ENCODE results near the gene GIPR. TPM values are rescaled to one million over a fixed set of nuclear protein-coding genes. Genes with fewer than 3 reads are reported as not detected.
A peak's percentile ranks its signal among the peaks of the same experiment; 100 is the strongest.

Gene GIPR
- total and polyA plus RNA-seq, 2 of the 13 experiments (the other 11 are each of a cell fraction or from before 2014, with no cell fraction given): 0.15 to 1.2 TPM

DNA sequence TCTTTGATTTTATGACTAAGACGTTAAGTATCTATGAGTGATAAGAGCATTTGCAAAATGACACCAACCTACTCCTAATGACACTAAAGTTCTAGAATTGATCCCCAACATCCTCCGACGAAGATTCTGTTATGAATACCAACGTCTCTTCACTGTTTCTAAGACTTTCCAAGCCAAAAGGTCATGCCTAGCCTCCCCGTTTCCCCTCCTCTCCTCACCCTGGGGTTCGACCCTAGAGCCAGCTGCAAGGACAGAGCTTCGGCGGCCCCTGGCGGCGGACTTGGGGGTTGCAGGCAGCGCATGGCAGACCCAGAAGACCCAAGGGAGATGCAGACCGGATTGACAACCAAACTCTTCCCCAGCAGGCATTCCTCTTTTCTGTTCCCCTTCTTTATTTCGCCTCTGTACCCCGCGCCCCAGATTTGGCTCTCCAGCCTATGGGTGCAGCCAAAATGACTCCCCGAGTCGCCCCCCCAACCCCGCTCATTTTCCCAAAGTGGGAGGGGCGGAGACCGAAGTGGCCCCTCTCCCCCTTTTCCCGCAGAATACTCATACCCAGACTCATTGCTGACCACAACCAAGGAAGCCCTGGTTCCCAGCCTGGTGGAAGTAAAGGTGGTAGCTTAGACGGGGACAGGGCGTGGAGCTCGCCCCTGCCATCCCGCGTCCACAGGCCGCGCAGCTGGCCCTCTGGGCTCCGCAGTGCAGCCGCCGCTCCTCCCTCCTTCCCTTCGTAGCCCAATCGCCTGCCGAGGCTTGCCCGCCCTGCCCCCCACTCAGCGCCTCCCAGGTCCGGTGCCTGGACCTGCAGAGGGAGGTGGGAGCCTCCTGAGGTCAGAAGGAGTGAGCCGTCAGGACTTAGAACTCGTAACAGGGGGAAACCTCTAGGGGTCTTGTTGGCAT lies 24.7 kb upstream of the GIPR start (continued):
- TF ChIP-seq ZHX1 (CRISPR knock-in tag; IDR thresholded peaks at IDR 0.05; ENCODE audit: low read depth) (no peak), PRPF4 (IDR thresholded peaks at IDR 0.05; ENCODE audit: low read depth, low read length, poor library complexity, severe bottlenecking) (no peak), NCOA2 (CRISPR knock-in tag; IDR thresholded peaks at IDR 0.05) (no peak), SALL2 (CRISPR knock-in tag; IDR thresholded peaks at IDR 0.05) (no peak), GABPA (IDR thresholded peaks at IDR 0.05; ENCODE audit: low read depth, low read length) (no peak), GABPA (CRISPR knock-in tag; IDR thresholded peaks at IDR 0.05; ENCODE audit: low read depth) (no peak), ZNF609 (CRISPR knock-in tag; IDR thresholded peaks at IDR 0.05; ENCODE audit: borderline replicate concordance) (no peak), ZNF646 (CRISPR knock-in tag; IDR thresholded peaks at IDR 0.05) (no peak), ZMYM2 (CRISPR knock-in tag; IDR thresholded peaks at IDR 0.05) (peak; percentile 44; the same call in 1 of the 2 replicates), FOXA3 (CRISPR knock-in tag; IDR thresholded peaks at IDR 0.05) (peak; percentile 19; the same call in 1 of the 2 replicates)
- TF ChIP-seq, protein P1, sequence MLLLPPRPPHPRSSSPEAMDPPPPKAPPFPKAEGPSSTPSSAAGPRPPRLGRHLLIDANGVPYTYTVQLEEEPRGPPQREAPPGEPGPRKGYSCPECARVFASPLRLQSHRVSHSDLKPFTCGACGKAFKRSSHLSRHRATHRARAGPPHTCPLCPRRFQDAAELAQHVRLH (CRISPR knock-in tag; IDR thresholded peaks at IDR 0.05; ENCODE audit: borderline replicate concordance, low read depth): peak; percentile 30; the same call in 1 of the 2 replicates
- TF ChIP-seq, protein P2, sequence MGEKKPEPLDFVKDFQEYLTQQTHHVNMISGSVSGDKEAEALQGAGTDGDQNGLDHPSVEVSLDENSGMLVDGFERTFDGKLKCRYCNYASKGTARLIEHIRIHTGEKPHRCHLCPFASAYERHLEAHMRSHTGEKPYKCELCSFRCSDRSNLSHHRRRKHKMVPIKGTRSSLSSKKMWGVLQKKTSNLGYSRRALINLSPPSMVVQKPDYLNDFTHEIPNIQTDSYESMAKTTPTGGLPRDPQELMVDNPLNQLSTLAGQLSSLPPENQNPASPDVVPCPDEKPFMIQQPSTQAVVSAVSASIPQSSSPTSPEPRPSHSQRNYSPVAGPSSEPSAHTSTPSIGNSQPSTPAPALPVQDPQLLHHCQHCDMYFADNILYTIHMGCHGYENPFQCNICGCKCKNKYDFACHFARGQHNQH (CRISPR knock-in tag; IDR thresholded peaks at IDR 0.05): peak; percentile 38; the same call in 1 of the 2 replicates
